HG03378 (cell line): Measurements from ENCODE around the gene RALGDS.

ENCODE experiments used
- ATAC-seq: cut with Tn5 transposase; IDR thresholded peaks from one replicate; pipeline ENCODE4 v1.9.1; 2021; ENCODE audit warnings: mild to moderate bottlenecking, moderate library complexity; ENCODE audit not compliant: unreplicated experiment

The RALGDS gene

DNA sequence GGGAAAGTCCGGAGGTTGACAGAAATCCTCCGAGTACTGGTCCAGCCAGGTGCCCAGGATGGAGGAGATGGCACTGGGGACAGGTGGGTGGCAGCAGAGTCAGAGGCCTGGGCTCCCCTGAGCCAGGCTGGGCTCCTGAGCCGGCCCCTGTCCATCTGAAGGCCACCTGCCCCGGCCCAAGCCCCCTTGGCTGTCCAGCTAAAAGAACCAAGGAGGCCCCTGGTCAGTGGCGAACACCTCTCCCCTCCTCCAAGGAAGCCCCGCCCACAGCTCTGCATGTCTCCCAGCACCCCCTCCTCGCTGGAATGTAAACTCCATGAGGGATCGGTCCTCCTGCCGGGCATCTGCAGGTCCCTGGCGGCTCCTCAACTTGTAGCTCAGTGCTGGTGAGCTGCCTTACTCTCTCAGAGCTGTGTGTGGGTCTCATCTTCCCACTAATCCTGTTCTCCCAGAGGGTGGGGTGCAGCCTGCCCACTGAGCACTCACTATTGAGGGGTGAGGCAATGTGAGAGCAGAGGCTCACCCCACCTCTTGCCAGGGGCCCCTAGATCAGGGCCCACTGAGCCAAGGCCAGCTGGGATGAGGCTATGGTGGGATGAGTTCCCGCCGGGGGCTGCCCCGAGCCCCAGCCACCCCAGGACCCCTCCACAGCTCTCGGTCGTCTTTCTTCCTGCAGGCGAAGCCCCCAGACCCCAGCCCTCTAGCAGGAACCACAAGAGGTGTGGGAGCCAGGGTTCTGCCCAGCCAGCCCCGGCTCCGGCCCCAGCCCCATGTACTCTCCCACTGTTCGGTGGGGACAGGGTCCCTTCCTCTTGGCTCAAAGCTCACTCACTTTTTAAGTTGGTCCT, 12.0 kb downstream of the RALGDS start:
- ATAC-seq: no peak

DNA sequence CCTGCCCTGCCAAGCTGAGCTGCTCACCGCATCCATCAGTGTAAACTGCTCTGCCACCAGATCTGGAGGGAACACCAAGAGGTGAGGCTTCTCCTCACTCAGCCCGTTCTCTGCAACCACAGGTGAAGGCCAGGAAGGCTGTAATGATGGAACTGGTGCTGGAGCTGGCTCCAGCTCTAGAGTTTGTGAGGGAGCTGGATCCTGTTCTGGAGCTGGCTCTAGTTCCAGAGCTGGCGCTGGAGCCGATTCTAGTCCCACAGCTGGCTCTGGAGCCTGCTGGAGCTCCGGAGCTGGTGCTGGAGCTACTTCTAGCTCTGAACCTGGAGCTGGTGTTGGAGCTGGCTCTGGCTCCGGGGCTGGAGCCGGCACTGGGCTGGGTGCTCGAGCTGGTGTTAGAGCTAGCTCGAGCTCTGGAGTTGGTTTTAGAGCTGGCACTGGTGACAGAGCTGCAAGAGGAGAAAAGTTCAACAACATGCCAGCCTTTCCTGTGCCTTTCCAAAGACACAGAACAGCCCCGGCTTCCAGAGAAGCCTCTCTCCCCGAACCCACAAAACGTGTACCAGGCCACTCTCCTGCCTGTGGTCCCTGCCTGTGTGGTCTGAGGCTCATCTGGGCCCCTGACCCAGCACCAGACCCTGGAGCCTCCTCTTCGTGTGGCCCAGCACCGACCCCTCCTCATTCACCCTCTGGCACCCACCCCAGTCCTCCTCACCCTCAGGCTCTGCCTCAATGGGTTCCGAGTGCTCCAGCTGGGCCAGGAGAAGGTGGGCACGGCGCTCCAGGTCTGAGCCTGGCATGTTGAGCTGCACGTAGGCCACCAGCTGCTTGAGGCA, 12.9 kb downstream of the RALGDS start:
- ATAC-seq: no peak

DNA sequence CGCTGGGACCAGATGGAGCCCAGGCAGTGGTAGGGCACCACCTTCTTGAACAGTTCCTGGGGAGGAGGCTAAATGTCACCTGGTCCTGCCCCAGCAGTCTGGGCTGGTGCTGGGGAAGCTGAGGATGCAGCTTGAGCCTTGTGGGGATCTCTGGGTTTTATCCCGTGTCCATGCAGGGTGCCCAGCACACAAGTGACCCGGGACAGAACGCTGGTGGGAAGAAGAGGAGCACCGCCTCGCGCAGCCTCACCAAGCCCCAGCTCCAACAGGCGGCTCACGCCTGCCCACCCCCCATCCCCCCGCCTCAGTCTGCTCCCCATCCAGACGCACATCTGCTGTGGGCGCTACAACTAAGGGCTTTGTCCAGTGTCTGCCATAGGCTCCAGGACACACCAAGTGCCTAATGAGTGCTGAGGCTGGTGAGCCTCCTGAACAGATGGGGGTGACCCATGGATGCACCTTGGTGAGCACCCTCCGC, 13.8 kb downstream of the RALGDS start:
- ATAC-seq: no peak

DNA sequence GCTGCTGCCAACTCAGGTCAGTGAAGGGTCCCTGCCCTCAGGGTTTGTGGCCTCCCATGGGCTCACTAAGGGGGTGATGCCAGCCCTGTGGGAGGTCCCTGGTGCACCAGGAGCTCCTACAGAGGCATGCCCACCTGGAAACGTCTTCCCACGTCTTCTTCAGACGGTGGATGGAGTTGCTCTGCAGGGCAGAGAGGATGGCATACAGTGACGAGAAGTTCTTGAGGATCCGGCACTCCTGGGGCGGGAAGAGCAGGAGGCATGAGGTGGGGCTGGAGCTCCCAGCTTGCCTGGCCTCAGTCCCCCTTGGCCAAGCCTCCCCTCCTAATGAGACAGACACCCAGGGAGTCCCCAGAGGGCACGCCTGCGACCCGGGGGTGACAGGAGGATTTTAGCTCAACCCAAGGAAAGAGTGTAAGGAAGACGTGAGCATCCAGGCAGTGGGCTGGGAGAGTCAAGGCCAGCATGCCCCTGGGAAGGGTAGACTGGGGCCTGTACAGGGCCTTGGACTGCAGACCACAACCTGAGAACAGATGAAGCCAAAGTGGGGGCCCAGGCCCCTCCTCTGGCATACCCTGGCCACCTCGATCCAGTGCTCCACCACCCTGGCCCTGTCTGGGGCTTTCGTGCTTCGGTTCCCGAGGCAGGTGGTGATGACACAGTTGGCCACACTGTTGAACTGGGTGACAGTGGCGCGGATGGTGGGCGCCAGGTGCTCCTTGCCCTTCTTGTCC, 14.4 kb downstream of the RALGDS start:
- ATAC-seq: no peak

DNA sequence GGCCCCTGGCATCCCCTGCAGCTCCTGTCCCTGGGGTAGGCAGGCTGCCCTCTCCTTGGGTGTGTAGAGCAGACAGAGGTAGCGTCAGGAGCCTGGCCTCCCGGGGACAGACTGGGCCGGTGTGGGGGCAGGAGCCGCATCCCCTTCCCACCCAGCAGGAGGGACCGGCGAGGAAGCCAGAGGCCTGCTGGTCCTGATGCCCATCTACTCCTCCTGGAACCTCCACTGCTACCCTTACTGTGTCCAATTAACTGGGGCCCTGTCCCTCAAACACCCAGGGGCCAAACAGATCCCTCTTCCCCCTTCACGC, 15.6 kb downstream of the RALGDS start:
- ATAC-seq: no peak

DNA sequence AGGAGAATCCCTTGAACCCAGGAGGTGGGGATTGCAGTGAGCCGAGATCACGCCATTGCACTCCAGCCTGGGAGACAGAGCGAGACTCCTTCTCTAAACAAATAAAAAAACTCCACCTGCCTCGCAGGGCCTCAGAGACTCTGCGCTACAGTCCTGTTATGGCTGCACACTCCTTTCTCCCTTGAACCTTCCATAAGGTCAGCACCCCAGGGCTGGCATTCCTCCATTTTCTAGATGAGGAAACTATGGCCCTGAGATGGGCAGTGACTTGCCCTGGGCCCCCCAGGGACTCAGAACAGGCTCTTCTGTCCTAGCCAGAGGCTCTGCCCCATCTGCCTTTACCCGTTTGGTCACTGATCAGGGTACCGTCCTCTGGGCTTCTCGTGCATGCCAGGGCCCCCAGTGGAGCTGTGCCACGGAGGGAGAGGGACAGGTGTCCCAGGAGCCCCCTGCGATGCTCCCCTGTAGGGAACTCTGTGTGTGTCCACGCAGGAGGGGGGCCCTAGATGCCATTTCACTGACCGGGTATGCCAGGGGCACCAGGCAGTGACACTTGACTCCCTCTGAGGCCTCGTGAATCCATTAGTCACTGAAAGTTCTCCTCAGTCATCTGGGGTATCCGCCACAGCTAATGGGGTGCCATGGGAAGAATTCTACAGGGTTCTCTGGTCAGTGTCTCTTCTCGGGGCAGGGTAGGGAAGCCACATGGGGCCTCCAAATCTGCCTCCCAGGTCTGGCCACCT, 16.2 kb downstream of the RALGDS start:
- ATAC-seq: no peak

DNA sequence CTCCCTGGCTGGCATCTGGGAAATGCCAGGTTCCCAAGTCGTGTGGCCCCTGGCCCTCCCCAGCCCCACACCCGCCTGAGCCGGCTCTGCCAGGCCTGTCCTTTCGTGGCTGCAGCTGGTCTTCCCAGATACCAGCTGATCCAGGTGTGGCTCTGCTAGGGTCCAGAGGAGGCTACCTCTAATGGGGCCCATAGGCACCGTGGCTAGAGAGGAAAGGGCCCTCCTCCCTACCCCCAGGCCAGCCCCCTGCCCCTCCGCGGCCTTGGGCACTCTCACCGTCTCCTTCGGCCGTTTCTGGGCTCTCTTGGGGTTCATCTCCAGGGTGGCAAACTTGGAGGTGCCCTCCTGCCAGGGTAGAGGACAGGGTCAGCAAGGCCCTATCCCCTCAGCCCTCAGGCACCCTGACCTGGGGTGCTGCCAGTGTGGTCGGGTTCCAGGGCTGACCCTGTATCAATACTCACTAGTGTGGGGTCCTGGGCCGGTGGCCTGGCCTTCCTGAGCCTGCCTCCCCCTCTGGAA, 17.0 kb downstream of the RALGDS start:
- no peak for ATAC-seq

DNA sequence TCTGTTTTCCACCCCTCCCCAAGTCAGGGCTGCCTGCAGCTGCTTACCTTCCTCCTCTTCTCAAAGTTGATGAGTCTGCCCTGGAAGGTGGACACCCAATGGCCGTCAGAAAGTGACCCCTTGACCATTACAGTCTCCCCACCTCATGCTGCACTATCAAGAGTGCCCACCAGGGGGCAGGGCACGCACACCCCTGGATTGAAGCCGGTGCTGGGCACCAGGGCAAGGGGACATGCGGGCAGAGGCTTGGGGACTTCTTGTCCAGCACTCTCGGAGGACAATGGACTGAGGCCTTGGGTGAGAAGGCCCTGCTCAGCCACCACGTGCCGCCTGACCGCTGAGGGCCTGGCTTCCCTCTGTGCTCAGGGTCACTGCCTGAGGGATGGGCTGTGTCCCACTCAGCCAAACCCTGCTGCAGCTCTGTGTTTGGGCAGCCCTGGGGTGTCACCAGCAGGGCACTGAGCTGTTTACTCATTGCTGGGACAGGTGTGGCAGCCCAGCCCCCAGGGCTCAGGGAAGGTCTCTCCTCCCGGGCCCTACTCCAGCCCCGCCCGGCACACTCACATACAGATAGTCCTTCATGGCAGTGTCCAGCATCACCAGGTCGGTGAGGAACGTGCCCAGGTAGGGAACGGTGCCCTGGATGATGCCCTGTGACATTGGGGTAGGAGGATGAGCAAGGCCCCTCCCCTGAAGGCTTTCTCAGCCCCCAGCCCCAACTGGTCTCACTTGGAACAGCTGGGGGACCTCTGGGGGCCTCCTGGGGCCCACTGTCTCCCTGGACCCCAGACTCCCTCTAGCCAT, 17.7 kb downstream of the RALGDS start:
- ATAC-seq: no peak

DNA sequence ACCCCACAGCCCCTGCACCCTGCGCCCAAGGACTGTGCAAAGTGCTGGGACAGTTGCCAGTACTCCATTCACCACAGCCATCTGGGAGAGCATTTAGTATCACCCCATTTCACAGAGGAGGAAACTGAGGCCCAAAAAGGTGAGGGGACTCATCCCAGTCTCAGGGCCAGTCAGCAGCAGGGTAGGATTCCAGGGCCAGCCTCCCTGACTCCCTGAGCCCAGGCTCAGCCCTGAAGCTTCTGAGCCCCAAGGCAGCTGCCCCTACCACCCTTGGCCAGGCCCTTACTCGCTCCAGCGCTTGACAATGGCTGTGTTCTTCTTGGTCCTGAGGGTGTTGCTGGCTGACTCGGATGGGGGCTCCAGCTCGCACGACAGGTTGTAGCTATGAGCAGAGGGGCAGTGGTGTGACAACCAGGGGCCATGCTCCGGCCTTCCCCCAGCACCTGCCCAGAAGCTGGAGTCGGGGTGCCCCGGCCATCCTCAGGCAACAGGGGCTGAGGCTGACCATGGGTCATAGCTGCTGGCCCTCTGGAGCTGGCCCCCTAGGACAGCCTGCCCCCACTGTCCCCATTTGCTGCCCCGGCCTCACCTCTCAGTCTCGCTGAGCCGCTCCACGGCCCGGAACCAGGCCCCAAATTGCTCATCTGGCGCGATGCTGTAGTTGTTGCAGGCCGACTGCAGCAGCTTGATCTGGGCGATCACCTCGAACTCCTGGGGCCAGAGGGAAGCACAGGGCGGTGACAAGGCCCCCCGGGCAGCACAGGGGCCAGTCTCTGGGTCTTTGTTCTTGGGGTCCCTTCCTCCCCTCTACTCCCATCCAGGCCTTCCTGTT, 18.6 kb downstream of the RALGDS start:
- ATAC-seq: no peak

DNA sequence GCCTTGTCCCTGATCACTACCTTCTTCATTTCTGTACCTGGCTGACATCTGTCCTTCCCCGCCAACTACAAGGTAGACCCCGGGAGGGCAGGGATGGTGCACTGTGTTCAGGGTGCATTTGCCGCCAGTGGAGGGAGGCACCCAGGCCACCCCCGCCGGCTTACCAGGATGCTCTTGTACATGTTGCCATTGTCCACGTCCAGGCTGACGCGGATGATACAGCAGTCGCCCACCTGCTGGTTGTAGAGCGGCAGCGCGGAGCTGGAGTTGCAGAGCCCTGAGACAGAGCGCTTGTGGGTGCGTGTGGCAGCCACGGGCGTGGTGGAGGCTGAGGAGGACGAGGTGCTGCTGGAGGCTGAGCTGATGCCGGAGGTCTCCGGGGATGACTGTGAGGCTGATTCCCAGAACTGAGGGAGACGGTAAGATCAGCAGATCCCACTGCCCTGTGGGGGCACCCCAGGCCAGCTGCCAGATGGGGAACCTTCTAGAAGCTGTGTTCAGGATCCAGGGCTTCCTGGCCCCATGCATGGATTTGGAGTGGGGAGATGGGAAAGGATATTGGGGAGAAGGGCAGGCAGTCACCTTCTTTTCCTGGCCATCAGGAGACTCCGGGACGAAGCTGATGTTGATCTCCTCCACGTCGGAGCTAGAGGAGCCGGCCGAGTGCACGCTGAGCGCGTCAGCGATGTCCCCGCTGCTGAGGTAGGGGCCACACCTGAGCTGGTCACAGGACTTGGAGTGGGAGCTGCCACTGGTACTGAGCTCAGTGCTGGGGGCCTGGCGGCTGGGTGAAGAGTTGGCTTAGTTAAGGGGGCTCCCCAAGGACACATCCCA, 19.5 kb downstream of the RALGDS start:
- no peak for ATAC-seq

DNA sequence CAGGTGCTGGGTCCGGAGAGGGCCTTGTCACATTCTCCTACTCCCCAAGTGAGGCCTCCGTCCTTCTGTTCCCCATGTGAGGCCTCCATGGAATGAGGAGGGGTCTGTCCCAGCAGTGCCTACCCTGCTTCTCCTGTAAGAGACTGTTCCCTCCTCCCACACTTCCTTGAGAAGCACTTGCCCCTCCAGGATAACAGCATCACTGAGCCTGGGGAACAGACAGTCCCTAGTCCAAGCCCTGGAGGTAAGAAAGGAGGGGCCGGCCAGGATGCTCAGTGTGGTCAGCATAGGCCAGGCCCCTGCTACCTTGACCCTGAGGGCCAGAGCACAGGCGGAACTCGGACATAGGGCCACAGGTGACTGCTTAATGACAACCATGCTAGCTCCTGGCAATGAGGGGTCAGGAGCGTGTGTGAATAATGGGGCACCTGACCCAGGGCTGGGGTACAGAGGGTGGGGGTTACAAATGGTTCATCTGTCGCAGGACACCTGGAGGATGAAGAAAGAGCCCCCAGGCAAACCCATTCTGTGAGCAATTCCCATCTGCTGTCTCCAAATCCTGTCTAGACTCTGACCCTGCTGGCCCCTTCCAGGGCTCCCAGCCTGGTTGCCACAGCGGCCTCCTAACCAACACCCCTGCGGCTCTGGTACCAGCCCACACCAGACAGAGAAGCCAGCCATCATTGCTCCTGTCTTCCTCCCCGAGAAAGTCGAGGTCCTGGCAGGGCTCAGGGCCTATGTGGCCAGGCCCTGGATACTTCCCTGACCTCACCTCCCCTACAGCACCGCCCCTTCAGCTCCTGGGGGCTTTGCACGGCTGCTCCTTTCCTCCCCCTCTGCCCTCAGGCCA, 20.3 kb downstream of the RALGDS start:
- no peak for ATAC-seq

DNA sequence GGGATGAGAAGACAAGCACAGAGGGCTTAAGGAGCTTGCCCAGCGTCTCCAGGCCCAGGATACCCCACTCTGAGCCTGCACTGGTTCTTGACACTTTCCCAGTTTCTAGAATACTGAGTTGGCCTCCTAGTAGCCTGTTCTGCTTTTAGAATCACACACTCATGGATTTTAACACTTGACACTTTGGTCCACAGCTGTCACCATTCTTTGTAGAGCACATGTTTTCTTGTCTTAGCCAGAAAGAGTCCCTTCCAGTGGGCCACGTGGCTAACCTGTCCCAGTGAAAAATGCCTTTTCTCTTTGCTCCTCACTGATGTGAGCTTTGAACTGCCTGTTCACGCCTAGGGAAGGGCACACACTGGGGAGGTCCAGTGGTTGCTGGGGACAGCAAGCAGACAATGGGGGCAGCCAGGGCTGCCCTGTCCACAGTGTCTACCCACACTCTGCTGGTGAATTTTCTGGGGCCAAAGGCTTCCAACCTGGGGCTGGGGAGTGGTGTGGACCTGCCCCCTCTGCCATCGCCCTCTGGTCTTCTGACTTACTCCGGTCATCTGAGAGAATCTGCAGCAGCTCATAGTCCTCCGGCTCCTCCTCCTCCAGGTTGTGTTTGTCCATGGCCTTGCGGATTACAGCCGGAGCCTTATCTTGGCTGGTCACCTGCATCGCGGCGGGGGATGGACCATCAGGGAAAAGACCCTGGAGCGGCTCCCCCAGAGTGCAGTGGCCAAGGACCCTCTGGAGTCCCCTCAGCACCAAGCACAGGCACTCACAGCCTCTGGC, 21.1 kb downstream of the RALGDS start:
- no peak for ATAC-seq

DNA sequence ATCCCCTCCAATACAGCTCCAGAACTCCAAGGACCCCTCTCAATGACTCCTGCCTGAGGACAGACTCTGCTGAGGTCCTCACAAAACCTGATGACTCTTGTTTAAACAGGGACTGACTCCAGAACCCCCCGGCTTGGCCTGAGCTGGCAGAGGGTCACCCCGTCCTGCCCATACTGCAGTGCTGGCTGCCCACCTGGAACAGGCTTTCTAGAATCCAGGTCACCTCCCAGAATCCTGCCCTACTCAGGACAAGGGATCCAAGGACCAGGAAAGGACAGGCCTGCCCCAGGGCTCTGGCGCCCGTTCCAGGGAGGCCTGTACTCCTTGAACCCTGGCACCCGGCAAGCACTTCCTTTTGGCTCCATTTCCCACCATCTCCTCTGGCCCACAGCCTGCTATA, 22.2 kb downstream of the RALGDS start:
- no peak for ATAC-seq

DNA sequence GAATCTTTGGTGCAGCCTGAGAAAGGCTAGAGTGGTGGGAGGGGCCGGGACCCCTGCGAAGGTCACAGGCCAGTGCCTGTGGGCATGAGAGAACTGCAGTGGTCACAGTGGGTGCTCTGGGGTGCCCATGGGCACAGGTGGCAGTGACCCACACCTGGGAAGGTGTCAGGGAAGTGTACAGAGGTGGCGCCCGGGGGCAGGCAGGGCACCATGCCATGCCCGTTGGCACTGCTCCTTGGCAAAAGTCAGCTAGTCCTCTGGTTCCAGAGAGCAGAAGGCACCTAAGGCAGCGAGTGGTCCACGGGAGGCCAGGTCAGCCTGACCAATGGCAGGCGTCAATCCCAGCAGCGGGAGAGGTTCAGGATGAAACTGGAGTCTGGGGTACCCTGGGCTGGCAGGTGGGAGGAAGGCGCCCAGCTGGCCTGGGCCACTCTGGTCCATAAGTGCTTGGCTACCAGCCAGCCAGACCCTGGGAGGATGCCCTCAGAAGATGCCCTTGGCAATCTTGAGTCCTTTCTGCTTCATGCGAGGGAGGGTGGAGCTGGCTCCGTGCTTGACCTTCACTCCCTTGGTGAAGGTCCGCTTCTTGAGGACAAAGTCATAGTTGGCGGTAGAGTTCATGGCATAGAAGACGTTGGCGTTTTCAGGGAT, 22.8 kb downstream of the RALGDS start:
- no peak for ATAC-seq

DNA sequence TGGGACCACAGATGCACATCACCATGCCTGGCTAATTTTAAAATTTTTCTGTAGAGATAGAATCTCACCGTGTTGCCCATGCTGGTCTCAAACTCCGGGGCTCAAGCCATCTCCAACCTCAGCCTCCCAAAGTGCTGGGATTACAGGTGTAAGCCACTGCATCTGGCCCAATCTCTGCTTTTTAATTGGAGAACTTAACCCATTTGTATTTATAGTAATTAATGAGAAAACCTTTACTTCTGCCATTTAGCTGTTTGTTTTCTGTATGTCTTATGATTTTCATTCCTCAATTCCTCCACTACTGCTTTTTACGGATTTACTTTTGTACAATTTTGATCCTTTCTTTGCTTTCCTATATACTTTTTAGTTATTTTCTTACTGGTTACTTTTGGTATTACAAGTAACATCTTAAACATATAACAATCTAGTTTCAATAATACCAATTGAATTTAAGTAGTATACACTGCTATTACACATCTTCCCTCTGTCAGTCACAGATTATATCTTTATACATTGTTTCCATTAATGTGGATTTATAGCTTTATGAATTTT, 26.1 kb downstream of the RALGDS start:
- no peak for ATAC-seq
